NCI-H446 treated with DMSO at 0.1 percent for 48 hours (cell line): ENCODE data around the gene TTLL11.

ENCODE experiments used
- DNase-seq: peaks from one replicate; lab custom pipeline; 2025; lab: John Stamatoyannopoulos, UW

The TTLL11 gene

DNA sequence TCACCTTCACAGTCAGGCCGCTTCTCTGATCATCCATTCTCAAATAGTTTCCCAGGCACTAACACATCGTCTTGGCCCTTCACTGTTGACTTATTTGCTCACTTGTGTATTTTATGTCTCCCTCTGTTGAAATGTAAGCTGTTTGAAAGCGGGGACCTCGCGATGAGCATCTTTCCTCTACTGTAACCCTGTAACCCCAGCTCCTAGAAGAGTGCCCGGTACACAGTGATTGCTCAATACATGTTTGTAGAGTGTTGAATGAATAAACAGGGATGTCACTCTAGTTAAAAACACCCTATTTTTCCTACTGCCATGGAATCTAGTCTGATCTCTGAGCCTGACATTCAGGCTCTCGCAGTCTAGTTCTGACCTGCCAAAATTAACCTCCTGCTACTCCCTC lies 150.8 kb downstream of the TTLL11 start:
- DNase-seq, result no peak

GRCh38 chr9:121939643-121940042 lies 153.5 kb downstream of the TTLL11 start:
- DNase-seq, result no peak

DNA sequence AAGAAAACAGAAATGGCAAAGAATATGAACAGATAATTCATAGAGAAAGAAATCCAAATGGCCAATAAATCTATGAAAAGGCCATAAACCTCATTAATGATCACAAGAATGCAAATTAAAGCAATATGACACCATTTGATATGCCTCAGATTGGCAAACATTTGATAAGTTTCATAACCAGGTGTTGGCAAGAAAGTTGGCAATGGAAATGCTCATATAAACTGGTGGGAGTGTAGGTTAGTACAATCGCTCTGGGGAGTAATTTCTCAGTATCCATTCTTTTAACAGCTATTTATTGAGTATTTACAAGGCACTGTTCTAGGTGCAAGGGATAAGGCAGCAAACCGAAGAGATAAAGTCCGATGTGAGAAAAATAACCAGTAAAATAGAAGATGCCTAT lies 154.5 kb downstream of the TTLL11 start:
- DNase-seq, result no peak

GRCh38 chr9:121937240-121937639 lies 155.9 kb downstream of the TTLL11 start:
- no peak for DNase-seq

GRCh38 chr9:121935739-121936138 lies 157.4 kb downstream of the TTLL11 start:
- no peak for DNase-seq

- no peak for DNase-seq
Measured at GRCh38 chr9:121930956-121931355, 162.2 kb downstream of the TTLL11 start.

DNA sequence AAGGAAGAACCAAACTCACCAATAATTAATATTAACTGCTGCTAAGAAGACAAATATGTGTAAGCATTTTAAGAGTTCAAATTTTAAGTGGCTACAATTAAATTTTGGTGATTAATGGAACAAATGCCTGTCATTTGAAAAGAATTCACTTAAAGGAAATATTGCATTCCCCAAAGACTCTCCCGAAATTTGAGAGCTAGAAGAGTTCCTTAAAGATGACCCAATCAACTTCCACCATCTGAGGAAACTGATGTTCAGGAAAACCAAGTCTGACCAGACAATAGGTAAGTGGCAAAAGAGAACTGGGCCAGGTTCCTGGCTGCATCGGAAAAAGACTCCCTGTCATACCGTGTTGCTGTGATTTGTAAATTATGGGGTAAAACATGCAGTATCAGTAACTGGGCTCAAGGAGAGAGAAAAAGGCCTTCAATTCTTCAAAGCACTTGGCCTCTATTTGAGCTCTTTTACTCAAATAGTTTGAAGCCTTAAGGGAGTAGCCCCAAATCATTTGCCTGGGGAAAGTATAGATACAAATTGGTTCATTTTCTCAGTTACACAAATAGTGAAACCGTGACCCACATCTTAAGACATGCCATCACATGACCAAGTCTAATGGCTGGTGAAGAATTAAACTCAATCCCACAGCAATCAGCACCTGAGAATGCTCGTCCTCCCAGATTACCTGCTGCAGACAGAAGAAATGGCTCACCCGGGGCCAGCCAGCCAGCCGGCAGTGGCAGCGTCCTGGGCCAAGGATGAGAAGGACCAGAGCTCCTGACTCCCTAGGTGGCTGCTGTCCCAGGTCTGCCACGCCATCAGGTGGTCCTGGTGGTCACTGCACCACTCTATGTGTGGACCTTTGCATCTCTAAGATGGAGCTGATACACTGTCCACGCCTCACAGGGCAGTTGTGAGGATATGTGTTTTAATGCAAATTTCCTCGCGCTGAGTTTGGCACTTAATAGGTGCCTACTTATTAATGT lies 162.9 kb downstream of the TTLL11 start:
- DNase-seq, result no peak

DNA sequence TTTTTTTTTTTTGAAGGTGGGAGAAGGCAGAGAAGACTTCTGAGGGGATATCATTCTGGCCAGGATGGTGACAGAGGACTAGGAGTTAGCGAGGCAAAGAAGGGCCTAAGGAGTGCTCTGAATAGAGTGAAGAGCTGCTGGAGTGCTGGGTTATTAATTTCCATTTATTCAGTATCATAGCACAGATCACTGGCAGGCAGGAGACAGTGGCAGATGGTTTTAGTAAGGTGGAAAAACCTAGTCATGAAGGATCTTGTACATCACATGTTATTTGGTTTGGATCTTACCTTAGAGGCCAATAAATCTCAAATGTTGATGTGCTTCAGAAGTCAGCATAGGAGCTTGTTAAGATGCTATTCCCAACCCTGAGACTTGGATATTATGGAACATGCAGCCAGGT lies 165.5 kb downstream of the TTLL11 start:
- no peak for DNase-seq

- DNase-seq, result no peak
Measured at GRCh38 chr9:121927081-121927480, 166.0 kb downstream of the TTLL11 start.

- peak; percentile 26 for DNase-seq
Measured at GRCh38 chr9:121926351-121926801, 166.7 kb downstream of the TTLL11 start.

- DNase-seq, result no peak
Measured at GRCh38 chr9:121925935-121926334, 167.2 kb downstream of the TTLL11 start.

DNA sequence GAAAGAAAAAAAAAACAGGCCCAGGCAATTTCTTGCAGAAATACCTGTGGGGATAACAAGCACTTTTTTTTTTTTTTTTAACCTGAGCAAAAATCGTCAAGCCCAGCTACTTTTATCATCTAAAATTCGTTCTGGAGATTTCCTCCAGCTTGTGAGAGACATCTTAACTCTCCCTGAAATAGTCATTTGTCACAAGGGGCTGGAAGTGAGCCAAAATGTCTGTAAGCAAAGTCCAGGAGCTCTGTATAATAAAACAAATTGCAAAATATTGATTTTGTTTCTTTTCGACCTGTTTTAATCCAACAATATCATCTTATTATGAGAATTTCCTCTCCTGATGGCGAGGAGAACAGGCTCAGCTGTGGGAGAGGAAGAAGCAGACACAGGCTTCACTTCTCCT lies 168.4 kb downstream of the TTLL11 start:
- DNase-seq, result no peak

DNA sequence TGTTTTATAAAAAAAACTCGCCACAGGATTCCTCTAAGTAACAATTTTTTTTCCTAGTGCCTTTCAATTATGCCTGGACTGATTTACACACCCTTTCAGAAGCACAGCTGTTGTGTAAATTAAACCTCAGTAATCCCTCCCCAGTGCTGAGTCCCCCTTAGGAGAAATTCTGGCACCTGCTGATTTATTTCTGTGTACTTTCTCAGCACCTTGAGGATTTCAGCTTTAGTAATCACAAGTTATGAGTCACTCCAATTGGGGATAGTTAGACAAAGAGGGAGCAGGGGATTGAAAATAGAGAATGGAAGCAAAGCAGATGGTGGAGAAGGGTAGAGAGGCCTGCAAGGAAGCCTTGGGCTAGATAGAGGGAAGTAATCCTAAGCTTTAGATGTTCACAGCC lies 171.7 kb downstream of the TTLL11 start:
- DNase-seq, result no peak

DNA sequence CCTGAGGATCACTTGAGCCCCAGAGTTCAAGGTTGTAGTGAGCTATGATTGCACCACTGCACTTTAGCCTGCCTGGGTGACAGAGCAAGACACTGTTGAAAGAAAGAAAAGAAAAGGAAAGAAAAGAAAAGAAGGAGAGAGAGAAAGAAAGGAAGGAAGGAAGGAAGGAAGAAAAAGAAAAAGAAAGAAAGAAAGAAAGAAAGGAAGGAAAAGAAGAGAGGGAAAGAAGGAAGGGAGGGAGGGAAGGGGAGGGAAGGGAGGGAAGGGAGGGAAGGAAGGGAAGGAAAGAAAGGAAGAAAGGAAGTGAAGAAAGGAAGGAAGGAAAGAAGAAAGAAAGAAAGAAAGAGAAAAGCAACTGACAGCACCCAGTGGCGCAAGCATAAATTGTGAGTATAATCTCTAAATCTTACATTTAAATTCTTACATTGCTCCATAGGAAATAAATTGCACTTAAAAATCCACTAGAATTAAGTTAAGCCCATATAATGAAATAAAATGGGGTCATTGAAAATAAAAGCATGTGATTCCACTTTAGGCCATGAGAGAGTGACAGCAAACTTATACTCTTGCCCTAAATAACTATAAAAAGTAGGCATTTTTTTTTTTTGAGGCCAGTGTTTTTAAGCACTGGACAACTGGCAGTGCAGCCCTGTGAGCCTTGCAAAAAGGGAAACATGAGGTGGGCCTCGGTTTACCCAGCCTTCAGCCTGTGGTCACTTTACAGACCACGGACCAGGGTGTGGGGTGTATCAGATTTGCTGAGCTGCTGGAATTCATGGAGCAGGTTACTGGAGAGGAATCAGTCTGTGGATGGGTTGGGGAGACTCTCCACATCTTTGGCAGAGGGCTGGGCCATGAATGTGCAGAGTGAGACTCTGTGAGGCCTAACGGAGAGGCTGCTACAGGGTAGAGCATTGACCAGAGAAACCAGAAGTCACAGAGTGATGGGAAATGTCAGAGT lies 175.5 kb downstream of the TTLL11 start:
- no peak for DNase-seq

DNA sequence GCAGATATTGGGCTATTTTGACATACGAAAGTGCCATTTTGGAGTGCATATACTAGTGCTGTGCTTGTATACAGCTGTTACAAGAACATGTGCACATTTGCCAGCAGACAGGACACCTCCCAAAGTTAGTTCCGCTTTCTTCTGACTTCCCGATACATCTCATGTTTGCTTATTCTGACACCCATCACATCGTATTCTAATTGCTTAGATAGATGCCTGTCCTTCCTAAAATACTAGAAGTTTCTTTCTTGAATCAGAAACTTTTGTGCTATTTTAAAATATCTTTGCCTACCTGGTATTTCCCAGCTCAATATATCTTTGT lies 177.8 kb downstream of the TTLL11 start:
- DNase-seq, result no peak

- DNase-seq, result no peak
Measured at GRCh38 chr9:121914604-121915303, 178.4 kb downstream of the TTLL11 start.

GRCh38 chr9:121914017-121914595 lies 179.0 kb downstream of the TTLL11 start:
- no peak for DNase-seq

- DNase-seq, result no peak
Measured at GRCh38 chr9:121912812-121913627, 180.1 kb downstream of the TTLL11 start.

DNA sequence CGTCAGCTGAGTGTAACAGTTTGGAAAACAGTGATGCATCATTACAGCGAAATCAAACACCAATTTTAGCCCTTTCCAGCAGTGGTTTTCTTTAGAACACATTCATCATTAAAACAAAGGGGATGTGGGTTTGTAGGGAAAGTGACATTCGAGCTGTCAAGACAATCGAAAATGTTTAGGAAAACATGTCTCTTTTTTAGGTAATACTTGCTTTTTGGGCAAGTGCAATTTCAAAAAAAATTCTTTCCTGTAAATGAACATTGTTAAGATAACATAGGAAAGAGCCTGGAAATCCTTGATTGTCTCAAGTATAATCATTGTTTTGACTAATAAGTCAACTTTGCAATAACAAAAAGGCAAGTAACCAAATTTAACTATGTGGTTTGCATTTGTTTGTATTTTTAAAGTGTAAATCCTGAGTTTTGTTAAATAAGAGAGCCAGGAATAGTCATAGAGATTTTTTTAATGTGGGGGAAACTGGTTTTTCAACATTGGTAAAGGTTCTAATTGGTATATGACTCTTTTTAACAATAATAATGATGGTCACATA lies 182.5 kb downstream of the TTLL11 start:
- DNase-seq, result no peak

DNA sequence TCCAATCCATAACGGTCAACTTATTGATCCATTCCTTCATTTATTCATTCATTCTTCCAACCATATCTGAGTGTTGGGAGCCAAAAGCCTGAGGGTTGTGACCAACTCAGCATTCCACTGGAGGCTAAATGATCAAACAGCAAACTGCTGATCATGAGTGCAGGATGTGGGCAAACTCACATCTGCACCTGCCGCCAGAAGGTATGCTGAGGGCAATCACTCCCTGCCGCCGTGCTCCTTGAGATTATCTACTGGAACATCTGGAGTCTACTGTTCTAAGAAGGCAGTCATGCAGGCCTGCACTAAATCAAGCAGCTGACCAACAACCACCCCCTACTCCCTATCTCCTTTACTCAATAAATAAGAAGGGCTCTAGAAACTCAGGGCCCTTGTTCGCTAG lies 184.0 kb downstream of the TTLL11 start:
- DNase-seq, result no peak
